ENCODE measurements around the gene AZGP1.

DNA sequence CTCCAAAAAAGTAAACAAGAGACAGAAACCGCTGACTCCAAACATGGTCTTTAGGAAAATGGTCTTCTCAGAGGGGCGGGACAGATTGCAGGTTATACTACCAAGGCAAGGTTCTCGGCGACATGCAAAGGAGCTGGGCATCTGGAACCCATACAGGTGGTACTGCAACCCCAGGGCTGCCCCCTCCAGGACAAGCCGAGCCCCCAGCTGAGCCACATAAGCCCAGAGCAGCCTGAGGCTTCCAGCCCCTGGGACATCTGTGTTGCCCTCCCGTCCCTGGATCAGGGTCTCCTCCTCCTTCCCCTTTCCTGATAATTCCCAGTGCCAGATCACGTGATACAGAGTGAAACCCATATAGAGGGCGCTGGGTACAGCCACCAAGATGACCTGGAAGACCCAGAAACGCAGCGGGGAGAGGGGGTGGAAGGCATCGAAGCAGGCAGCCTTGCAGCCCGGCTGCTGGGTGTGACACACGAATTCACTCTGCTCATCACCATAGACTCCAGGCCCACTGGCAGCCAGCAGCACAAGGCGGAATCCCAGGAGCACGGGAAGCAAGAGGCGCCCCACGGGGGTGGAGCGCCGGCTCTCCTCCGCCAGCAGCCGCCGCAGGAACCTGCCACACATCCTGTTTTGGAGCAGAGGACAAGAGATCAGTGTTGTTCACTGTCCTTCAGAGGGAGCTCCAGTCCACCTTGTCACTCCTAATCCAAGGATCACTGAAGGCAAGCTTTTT lies 46.7 kb downstream of the AZGP1 start, which contains the start of gene GJC3:
- TF ChIP-seq, protein P1, sequence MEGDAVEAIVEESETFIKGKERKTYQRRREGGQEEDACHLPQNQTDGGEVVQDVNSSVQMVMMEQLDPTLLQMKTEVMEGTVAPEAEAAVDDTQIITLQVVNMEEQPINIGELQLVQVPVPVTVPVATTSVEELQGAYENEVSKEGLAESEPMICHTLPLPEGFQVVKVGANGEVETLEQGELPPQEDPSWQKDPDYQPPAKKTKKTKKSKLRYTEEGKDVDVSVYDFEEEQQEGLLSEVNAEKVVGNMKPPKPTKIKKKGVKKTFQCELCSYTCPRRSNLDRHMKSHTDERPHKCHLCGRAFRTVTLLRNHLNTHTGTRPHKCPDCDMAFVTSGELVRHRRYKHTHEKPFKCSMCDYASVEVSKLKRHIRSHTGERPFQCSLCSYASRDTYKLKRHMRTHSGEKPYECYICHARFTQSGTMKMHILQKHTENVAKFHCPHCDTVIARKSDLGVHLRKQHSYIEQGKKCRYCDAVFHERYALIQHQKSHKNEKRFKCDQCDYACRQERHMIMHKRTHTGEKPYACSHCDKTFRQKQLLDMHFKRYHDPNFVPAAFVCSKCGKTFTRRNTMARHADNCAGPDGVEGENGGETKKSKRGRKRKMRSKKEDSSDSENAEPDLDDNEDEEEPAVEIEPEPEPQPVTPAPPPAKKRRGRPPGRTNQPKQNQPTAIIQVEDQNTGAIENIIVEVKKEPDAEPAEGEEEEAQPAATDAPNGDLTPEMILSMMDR (IDR thresholded peaks at IDR 0.05): peak in 3 of 4 experiments; percentile 45 to 71 (median 67)
- TF ChIP-seq POLR2A (IDR thresholded peaks at IDR 0.05) (no peak), POLR2AphosphoS5 (IDR thresholded peaks at IDR 0.05) (peak; percentile 51)
